Measurements from ENCODE around the gene GRAMD1B. TPM values are rescaled to one million over a fixed set of nuclear protein-coding genes. Genes with fewer than 3 reads are reported as not detected.

The GRAMD1B gene
- total RNA-seq, 4 donors from 2014 or later: 27.5 to 37.2 (median 30.6) TPM

GRCh38 chr11:123407130-123407995, 22.7 kb upstream of the GRAMD1B start:
- WGBS, 2 donors: 5 to 6% methylated on average over 7 of the region's 7 CpGs
- H3K4me1 ChIP-seq: peaks cover 0 to 4% (median 0%) of the 10 kb centered on the region in 4 donors
- no peaks in the 10 kb centered on the region for H3K36me3 ChIP-seq
- peak in 1 of 2 donors; percentile 41 for DNase-seq (ENCODE audit: low spot score in 2 of 2)
- H3K4me3 ChIP-seq: no peak overlapping the region
- peaks cover 0 to 17% of the 10 kb centered on the region in 2 donors for H3K27me3 ChIP-seq
- H3K9me3 ChIP-seq: no peaks in the 10 kb centered on the region
- H3K27ac ChIP-seq: no peak overlapping the region
- TF ChIP-seq CTCF (IDR thresholded peaks at IDR 0.05) (peak; percentile 35 to 59 (median 42)), EP300 (IDR thresholded peaks at IDR 0.05) (no peak)

GRCh38 chr11:123407996-123408597, 22.0 kb upstream of the GRAMD1B start:
- Histone ChIP-seq H3K4me3 (no peak overlapping the region), H3K27me3 (peaks cover 0 to 17% of the 10 kb centered on the region in 2 donors), H3K27ac (no peak overlapping the region), H3K36me3 (no peaks in the 10 kb centered on the region), H3K9me3 (no peaks in the 10 kb centered on the region), H3K4me1 (peaks cover 0 to 4% (median 0%) of the 10 kb centered on the region in 4 donors)
- no peak for DNase-seq (ENCODE audit: low spot score in 2 of 2)
- no peak for TF ChIP-seq CTCF (IDR thresholded peaks at IDR 0.05)
- TF ChIP-seq EP300 (IDR thresholded peaks at IDR 0.05): no peak
- no peak for TF ChIP-seq POLR2A (IDR thresholded peaks at IDR 0.05)
- 28 to 33% methylated on average over 7 of the region's 7 CpGs for WGBS, 2 donors

- H3K9me3 ChIP-seq: no peaks in the 10 kb centered on the region
- peaks cover 0 to 4% (median 0%) of the 10 kb centered on the region in 4 donors for H3K4me1 ChIP-seq
- TF ChIP-seq EP300 (IDR thresholded peaks at IDR 0.05): no peak
- no peak for TF ChIP-seq POLR2A (IDR thresholded peaks at IDR 0.05)
- TF ChIP-seq CTCF (IDR thresholded peaks at IDR 0.05): no peak
- H3K4me3 ChIP-seq: no peak overlapping the region
- no peak for DNase-seq (ENCODE audit: low spot score in 2 of 2)
- 66 to 67% methylated on average over 8 of the region's 8 CpGs for WGBS, 2 donors
- H3K36me3 ChIP-seq: no peaks in the 10 kb centered on the region
- H3K27ac ChIP-seq: no peak overlapping the region
- H3K27me3 ChIP-seq: peaks cover 0 to 17% of the 10 kb centered on the region in 2 donors
These were observed 21.2 kb upstream of the GRAMD1B start for GRCh38 chr11:123408619-123409455.

- no peak for TF ChIP-seq EP300 (IDR thresholded peaks at IDR 0.05)
- no peak for TF ChIP-seq CTCF (IDR thresholded peaks at IDR 0.05)
- no peak for TF ChIP-seq POLR2A (IDR thresholded peaks at IDR 0.05)
- Histone ChIP-seq H3K27me3 (peaks cover 0 to 17% of the 10 kb centered on the region in 2 donors), H3K4me1 (peaks cover 0 to 4% (median 0%) of the 10 kb centered on the region in 4 donors), H3K36me3 (no peaks in the 10 kb centered on the region), H3K9me3 (no peaks in the 10 kb centered on the region), H3K27ac (no peak overlapping the region), H3K4me3 (no peak overlapping the region)
- no peak for DNase-seq (ENCODE audit: low spot score in 2 of 2)
- WGBS, 2 donors: 81 to 84% methylated on average over 10 of the region's 10 CpGs
These were observed 20.4 kb upstream of the GRAMD1B start for GRCh38 chr11:123409456-123410217.

All from tibial nerve (tissue), 4 donors.